CD4-positive, alpha-beta T cell (primary cell): ENCODE measurements around the gene RAD51AP2. TPM values are rescaled to one million over a fixed set of nuclear protein-coding genes. Genes with fewer than 3 reads are reported as not detected.

Source experiments
- ATAC-seq: fragments of 200-7000 bp; cut with Tn5 transposase; one replicate; pipeline ENCODE4 v1.10.0; 2022; ENCODE audit warnings: mild to moderate bottlenecking; ENCODE audit not compliant: poor library complexity
- CTCF ChIA-PET: fragments of 350-600 bp; sonication (Branson Sonifier 250); formaldehyde crosslinking; loops from one replicate; lab custom pipeline; 2021; ENCODE audit warnings: antibody characterized with exemption, inconsistent platforms; lab: Charles Lee
- POLR2A ChIA-PET: fragments of 350-600 bp; sonication (Branson Sonifier 250); formaldehyde crosslinking; loops from one replicate; lab custom pipeline; 2021; ENCODE audit warnings: antibody characterized with exemption, inconsistent platforms; lab: Charles Lee
- DNase-seq, 14 experiments: peaks; one replicate each; pipeline ENCODE4 v3.0.0-alpha.2; 2013 to 2020; ENCODE audit warnings: mixed read lengths in 2 of 14
- H3K27ac ChIP-seq, 2 donors: one replicate each; pipeline versions ENCODE4 v1.5.1 to v1.7.0; 2013; ENCODE audit warnings: low read length in 2 of 2, low read depth in 1 of 2, mild to moderate bottlenecking in 1 of 2
- H3K27me3 ChIP-seq, 2 experiments: 1 replicate in 1 of 2; 2 replicates in 1 of 2; pipeline versions ENCODE4 v1.6.1 to v1.7.0; 2013; ENCODE audit warnings: low read length in 2 of 2, control low read depth in 1 of 2, mild to moderate bottlenecking in 1 of 2, moderate library complexity in 1 of 2; ENCODE audit not compliant: insufficient read depth in 2 of 2, control insufficient read depth in 1 of 2
- H3K36me3 ChIP-seq: one replicate; pipeline ENCODE4 v1.6.1; 2013; ENCODE audit warnings: low read length, control low read depth; ENCODE audit not compliant: insufficient read depth
- H3K4me1 ChIP-seq: one replicate; pipeline ENCODE4 v1.6.1; 2013; ENCODE audit warnings: low read length, control low read depth; ENCODE audit not compliant: insufficient read depth
- H3K4me3 ChIP-seq: one replicate; pipeline ENCODE4 v1.5.1; 2013; ENCODE audit warnings: mild to moderate bottlenecking, low read length, moderate library complexity
- H3K9me3 ChIP-seq, 2 experiments: 1 replicate in 1 of 2; 2 replicates in 1 of 2; pipeline versions ENCODE4 v1.6.1 to v1.7.0; 2013; ENCODE audit warnings: low read length in 2 of 2, mild to moderate bottlenecking in 2 of 2, control low read depth in 1 of 2, moderate library complexity in 1 of 2; ENCODE audit not compliant: control insufficient read depth in 1 of 2, insufficient read depth in 1 of 2
- H3K27ac Mint-ChIP-seq: one replicate; pipeline ENCODE4 v1.8.0; 2020; ENCODE audit warnings: mixed read lengths
- H3K27me3 Mint-ChIP-seq: one replicate; pipeline ENCODE4 v1.8.0; 2021; ENCODE audit warnings: mixed read lengths
- H3K36me3 Mint-ChIP-seq: one replicate; pipeline ENCODE4 v1.8.0; 2021; ENCODE audit warnings: low read depth, mixed read lengths
- H3K4me1 Mint-ChIP-seq: one replicate; pipeline ENCODE4 v1.8.0; 2021; ENCODE audit warnings: low read depth, mixed read lengths
- H3K4me3 Mint-ChIP-seq: one replicate; pipeline ENCODE4 v1.8.0; 2020; ENCODE audit warnings: mild to moderate bottlenecking, mixed read lengths
- H3K9me3 Mint-ChIP-seq: one replicate; pipeline ENCODE4 v1.8.0; 2020; ENCODE audit warnings: mixed read lengths
- CTCF ChIP-seq: fragments of 200-600 bp; IDR thresholded peaks from one replicate; pipeline ENCODE4 v1.8.0; 2022; ENCODE audit warnings: antibody characterized with exemption, mild to moderate bottlenecking
- intact Hi-C, 2 experiments: fragments of 100-400 bp; cut with DNase I in 1 of 2; cut with micrococcal nuclease in 1 of 2; formaldehyde crosslinking; loops; one replicate each; pipeline versions ENCODE4 v1.15.1 to v1.9.0; 2023 to 2025; cut with DNase I, micrococcal nuclease
- total RNA-seq, 174 experiments: library from RNA in 2 of 174; stranded (reverse) in 2 of 174; gene quantifications; one replicate each; pipeline ENCODE4 v1.2.3 and lab custom pipeline; 2021 to 2026

Gene RAD51AP2
- total RNA-seq, 2 experiments from 2014 or later, result not detected

GRCh38 chr2:17543131-17543660, 25.0 kb upstream of the RAD51AP2 start:
- H3K36me3 ChIP-seq, result no peaks in the 10 kb centered on the region
- Mint-ChIP-seq H3K9me3 (no peaks in the 10 kb centered on the region), H3K4me3 (no peak overlapping the region), H3K4me1 (no peaks in the 10 kb centered on the region), H3K27ac (no peak overlapping the region), H3K36me3 (no peaks in the 10 kb centered on the region), H3K27me3 (peaks cover 73% of the 10 kb centered on the region)
- ATAC-seq (no peak), DNase-seq (no peak)
- ChIA-PET POLR2A (no interaction called here), CTCF (no interaction called here)
- H3K27me3 ChIP-seq, result peaks cover 27 to 45% of the 10 kb centered on the region in 2 experiments
- no peak overlapping the region for H3K4me3 ChIP-seq
- H3K4me1 ChIP-seq, result no peaks in the 10 kb centered on the region
- no peak overlapping the region for H3K27ac ChIP-seq
- TF ChIP-seq CTCF, result no peak
- intact Hi-C loops, result no loop called here
- peaks cover 0 to 9% of the 10 kb centered on the region in 2 experiments for H3K9me3 ChIP-seq

GRCh38 chr2:17542471-17542870, 24.2 kb upstream of the RAD51AP2 start:
- Mint-ChIP-seq H3K27me3 (peaks cover 73% of the 10 kb centered on the region), H3K4me1 (no peaks in the 10 kb centered on the region)
- ATAC-seq, result no peak

DNA sequence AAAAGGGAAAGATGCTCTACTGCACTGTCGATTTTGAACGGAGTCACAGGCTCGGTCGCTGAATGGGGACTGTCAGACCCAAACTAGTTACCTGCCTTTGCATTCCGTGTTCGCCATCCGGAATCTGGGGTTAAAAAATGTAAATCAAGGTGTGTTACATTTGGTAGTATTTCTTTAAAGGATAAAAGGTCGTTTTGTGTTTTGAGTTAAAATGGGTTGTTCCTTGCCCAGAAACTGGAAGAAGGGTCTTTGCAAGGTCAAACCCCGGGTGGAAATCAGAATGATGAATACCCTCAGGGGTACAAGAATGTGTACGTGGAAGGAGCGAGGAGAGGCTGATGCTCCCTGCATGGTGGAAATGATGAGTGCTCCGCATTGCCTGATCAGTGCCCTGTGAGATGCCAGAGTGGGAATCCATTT, 23.3 kb upstream of the RAD51AP2 start:
- Histone ChIP-seq H3K9me3 (peaks cover 0 to 9% of the 10 kb centered on the region in 2 experiments), H3K4me3 (no peak overlapping the region), H3K36me3 (no peaks in the 10 kb centered on the region), H3K27ac (no peak overlapping the region), H3K4me1 (no peaks in the 10 kb centered on the region), H3K27me3 (peaks cover 36 to 54% of the 10 kb centered on the region in 2 experiments)
- no peaks in the 10 kb centered on the region for H3K36me3 Mint-ChIP-seq
- POLR2A ChIA-PET, result no interaction called here
- H3K27me3 Mint-ChIP-seq, result peaks cover 77% of the 10 kb centered on the region
- DNase-seq (no peak), ATAC-seq (no peak)
- no peak overlapping the region for H3K27ac Mint-ChIP-seq
- CTCF ChIA-PET, result no interaction called here
- intact Hi-C loops, result no loop called here
- TF ChIP-seq CTCF, result no peak
- H3K4me3 Mint-ChIP-seq, result no peak overlapping the region
- no peaks in the 10 kb centered on the region for H3K4me1 Mint-ChIP-seq
- no peaks in the 10 kb centered on the region for H3K9me3 Mint-ChIP-seq

More at GRCh38 chr2:17542471-17542870, 24.2 kb upstream of the RAD51AP2 start:
- no peak for DNase-seq
- no peaks in the 10 kb centered on the region for H3K9me3 Mint-ChIP-seq
- ChIA-PET CTCF (no interaction called here), POLR2A (no interaction called here)
- TF ChIP-seq CTCF, result no peak
- no peaks in the 10 kb centered on the region for H3K36me3 Mint-ChIP-seq
- H3K36me3 ChIP-seq, result no peaks in the 10 kb centered on the region
- no peak overlapping the region for H3K27ac ChIP-seq
- no peak overlapping the region for H3K4me3 ChIP-seq
- no peaks in the 10 kb centered on the region for H3K4me1 ChIP-seq
- H3K27me3 ChIP-seq, result peaks cover 31 to 52% of the 10 kb centered on the region in 2 experiments
- peaks cover 0 to 9% of the 10 kb centered on the region in 2 experiments for H3K9me3 ChIP-seq
- H3K27ac Mint-ChIP-seq, result no peak overlapping the region
- no peak overlapping the region for H3K4me3 Mint-ChIP-seq
- intact Hi-C loops, result no loop called here
